ENCODE measurements around the gene PGM1.

DNA sequence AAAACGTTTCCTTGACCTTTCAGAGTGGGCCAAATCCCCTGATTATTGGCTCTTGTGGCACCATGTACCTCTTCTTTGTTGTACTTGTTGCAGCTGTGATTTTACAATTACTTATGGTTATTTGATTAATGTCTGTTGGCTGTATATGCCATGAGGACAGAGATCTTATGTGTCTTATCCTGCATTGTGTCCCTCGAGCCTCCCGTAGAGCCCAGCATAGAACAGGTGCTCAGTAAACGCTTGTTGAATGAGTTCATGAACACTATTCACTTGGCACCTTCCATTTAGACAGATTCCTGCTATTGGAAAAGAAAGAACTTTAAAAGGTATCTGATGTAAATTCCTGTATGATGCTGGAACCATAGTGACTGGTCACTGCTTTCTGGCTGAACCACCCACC is 48.4 kb downstream of the PGM1 start:
- TF ChIP-seq CEBPB (IDR thresholded peaks at IDR 0.05; ENCODE audit: low read depth) (no peak), RAD21 (IDR thresholded peaks at IDR 0.05; ENCODE audit: low read depth) (no peak), JUND (IDR thresholded peaks at IDR 0.05) (no peak), EGR1 (IDR thresholded peaks at IDR 0.05; ENCODE audit: low read depth) (no peak), SP1 (IDR thresholded peaks at IDR 0.05; ENCODE audit: low read depth) (no peak), EZH2phosphoT487 (IDR thresholded peaks at IDR 0.05; ENCODE audit: borderline replicate concordance) (no peak), TCF7L2 (IDR thresholded peaks at IDR 0.05; ENCODE audit: borderline replicate concordance, extremely low read depth, insufficient read depth, insufficient read length) (no peak)
- TF ChIP-seq, protein P1, sequence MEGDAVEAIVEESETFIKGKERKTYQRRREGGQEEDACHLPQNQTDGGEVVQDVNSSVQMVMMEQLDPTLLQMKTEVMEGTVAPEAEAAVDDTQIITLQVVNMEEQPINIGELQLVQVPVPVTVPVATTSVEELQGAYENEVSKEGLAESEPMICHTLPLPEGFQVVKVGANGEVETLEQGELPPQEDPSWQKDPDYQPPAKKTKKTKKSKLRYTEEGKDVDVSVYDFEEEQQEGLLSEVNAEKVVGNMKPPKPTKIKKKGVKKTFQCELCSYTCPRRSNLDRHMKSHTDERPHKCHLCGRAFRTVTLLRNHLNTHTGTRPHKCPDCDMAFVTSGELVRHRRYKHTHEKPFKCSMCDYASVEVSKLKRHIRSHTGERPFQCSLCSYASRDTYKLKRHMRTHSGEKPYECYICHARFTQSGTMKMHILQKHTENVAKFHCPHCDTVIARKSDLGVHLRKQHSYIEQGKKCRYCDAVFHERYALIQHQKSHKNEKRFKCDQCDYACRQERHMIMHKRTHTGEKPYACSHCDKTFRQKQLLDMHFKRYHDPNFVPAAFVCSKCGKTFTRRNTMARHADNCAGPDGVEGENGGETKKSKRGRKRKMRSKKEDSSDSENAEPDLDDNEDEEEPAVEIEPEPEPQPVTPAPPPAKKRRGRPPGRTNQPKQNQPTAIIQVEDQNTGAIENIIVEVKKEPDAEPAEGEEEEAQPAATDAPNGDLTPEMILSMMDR (IDR thresholded peaks at IDR 0.05 in 2 of 3, conservative IDR thresholded peaks at IDR 0.05 in 1 of 3; ENCODE audit: borderline replicate concordance in 1 of 3, insufficient read depth in 1 of 3, low read depth in 2 of 3, low read length in 2 of 3) = no peak
- TF ChIP-seq, protein P2, sequence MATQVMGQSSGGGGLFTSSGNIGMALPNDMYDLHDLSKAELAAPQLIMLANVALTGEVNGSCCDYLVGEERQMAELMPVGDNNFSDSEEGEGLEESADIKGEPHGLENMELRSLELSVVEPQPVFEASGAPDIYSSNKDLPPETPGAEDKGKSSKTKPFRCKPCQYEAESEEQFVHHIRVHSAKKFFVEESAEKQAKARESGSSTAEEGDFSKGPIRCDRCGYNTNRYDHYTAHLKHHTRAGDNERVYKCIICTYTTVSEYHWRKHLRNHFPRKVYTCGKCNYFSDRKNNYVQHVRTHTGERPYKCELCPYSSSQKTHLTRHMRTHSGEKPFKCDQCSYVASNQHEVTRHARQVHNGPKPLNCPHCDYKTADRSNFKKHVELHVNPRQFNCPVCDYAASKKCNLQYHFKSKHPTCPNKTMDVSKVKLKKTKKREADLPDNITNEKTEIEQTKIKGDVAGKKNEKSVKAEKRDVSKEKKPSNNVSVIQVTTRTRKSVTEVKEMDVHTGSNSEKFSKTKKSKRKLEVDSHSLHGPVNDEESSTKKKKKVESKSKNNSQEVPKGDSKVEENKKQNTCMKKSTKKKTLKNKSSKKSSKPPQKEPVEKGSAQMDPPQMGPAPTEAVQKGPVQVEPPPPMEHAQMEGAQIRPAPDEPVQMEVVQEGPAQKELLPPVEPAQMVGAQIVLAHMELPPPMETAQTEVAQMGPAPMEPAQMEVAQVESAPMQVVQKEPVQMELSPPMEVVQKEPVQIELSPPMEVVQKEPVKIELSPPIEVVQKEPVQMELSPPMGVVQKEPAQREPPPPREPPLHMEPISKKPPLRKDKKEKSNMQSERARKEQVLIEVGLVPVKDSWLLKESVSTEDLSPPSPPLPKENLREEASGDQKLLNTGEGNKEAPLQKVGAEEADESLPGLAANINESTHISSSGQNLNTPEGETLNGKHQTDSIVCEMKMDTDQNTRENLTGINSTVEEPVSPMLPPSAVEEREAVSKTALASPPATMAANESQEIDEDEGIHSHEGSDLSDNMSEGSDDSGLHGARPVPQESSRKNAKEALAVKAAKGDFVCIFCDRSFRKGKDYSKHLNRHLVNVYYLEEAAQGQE (IDR thresholded peaks at IDR 0.05; ENCODE audit: low read depth) = no peak
- TF ChIP-seq, protein P3, sequence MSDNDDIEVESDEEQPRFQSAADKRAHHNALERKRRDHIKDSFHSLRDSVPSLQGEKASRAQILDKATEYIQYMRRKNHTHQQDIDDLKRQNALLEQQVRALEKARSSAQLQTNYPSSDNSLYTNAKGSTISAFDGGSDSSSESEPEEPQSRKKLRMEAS (IDR thresholded peaks at IDR 0.05) = no peak

Measured in HCT116 (cell line).